PFSK-1 (cell line): Measurements from ENCODE around the gene GREB1.

Source experiments
- FOXP2 ChIP-seq: optimal IDR thresholded peaks from 2 replicates; pipeline ENCODE3; 2011; ENCODE audit warnings: borderline replicate concordance, control low read depth, inconsistent platforms; ENCODE audit not compliant: insufficient read depth; ENCODE audit errors: extremely low read length, extremely low read depth
- POLR2AphosphoS5 ChIP-seq: IDR thresholded peaks from 2 replicates; pipeline ENCODE4 v1.6.1; 2012; ENCODE audit warnings: low read depth, mild to moderate bottlenecking, control low read depth, low read length, moderate library complexity
- REST ChIP-seq, 2 experiments: IDR thresholded peaks; 2 replicates each; pipeline versions ENCODE4 v1.6.1 to v1.8.0; 2011 to 2012; ENCODE audit warnings: low read depth in 2 of 2, low read length in 2 of 2, control low read depth in 1 of 2, inconsistent platforms in 1 of 2, mild to moderate bottlenecking in 1 of 2, moderate library complexity in 1 of 2; ENCODE audit not compliant: insufficient read depth in 1 of 2
- SIN3A ChIP-seq: IDR thresholded peaks from 2 replicates; pipeline ENCODE4 v1.6.1; 2012; ENCODE audit warnings: mild to moderate bottlenecking, low read length, moderate library complexity, borderline replicate concordance; ENCODE audit not compliant: insufficient read depth
- TAF1 ChIP-seq: IDR thresholded peaks from 2 replicates; pipeline ENCODE4 v1.6.1; 2012; ENCODE audit warnings: low read length, control low read depth, borderline replicate concordance; ENCODE audit not compliant: insufficient read depth

GRCh38 chr2:11618708-11619062 is 84.8 kb downstream of the GREB1 start:
- no peak for TF ChIP-seq REST (IDR thresholded peaks at IDR 0.05; ENCODE audit: insufficient read depth in 1 of 2, low read depth in 2 of 2, low read length in 2 of 2)
- no peak for TF ChIP-seq POLR2AphosphoS5
- TF ChIP-seq SIN3A, result no peak
- no peak for TF ChIP-seq TAF1
- TF ChIP-seq FOXP2, result no peak
